CD8-positive, alpha-beta memory T cell (primary cell): Measurements from ENCODE around the gene AFDN. TPM values are rescaled to one million over a fixed set of nuclear protein-coding genes. Genes with fewer than 3 reads are reported as not detected.

Experiments used
- CTCF ChIA-PET: fragments of 350-600 bp; sonication (Branson Sonifier 250); formaldehyde crosslinking; loops from one replicate; lab custom pipeline; 2021; ENCODE audit warnings: antibody characterized with exemption; lab: Charles Lee
- POLR2A ChIA-PET: fragments of 350-600 bp; sonication (Branson Sonifier 250); formaldehyde crosslinking; loops from one replicate; lab custom pipeline; 2021; ENCODE audit warnings: antibody characterized with exemption; lab: Charles Lee
- DNase-seq, 5 donors: peaks; one replicate each; pipeline versions ENCODE4 v3.0.0 to v3.0.0-alpha.2; 2020 to 2022; ENCODE audit warnings: mixed read lengths in 1 of 5
- H3K27ac ChIP-seq: one replicate; pipeline ENCODE4 v1.7.0; 2013; ENCODE audit warnings: low read depth, mild to moderate bottlenecking, low read length, moderate library complexity
- H3K27me3 ChIP-seq: 2 replicates; pipeline ENCODE4 v1.7.0; 2013; ENCODE audit warnings: low read length, mild to moderate bottlenecking; ENCODE audit not compliant: insufficient read depth, poor library complexity, severe bottlenecking
- H3K36me3 ChIP-seq: 2 replicates; pipeline ENCODE4 v1.7.0; 2013; ENCODE audit warnings: mild to moderate bottlenecking, low read length, moderate library complexity; ENCODE audit not compliant: insufficient read depth
- H3K4me1 ChIP-seq: 2 replicates; pipeline ENCODE4 v1.7.0; 2013; ENCODE audit warnings: mild to moderate bottlenecking, low read length, moderate library complexity; ENCODE audit not compliant: insufficient read depth
- H3K4me3 ChIP-seq: 2 replicates; pipeline ENCODE4 v1.7.0; 2013; ENCODE audit warnings: mild to moderate bottlenecking, low read length
- H3K9me3 ChIP-seq: 2 replicates; pipeline ENCODE4 v1.7.0; 2013; ENCODE audit warnings: mild to moderate bottlenecking, low read length
- H3K27ac Mint-ChIP-seq, 8 donors: one replicate each; pipeline ENCODE4 v1.8.0; 2020 to 2021; ENCODE audit warnings: mixed read lengths in 8 of 8, mild to moderate bottlenecking in 6 of 8, inconsistent platforms in 3 of 8, moderate library complexity in 3 of 8
- H3K27me3 Mint-ChIP-seq, 2 donors: one replicate each; pipeline ENCODE4 v1.8.0; 2020 to 2021; ENCODE audit warnings: mixed read lengths in 2 of 2, mild to moderate bottlenecking in 1 of 2, moderate library complexity in 1 of 2
- H3K36me3 Mint-ChIP-seq, 3 donors: one replicate each; pipeline ENCODE4 v1.8.0; 2020 to 2021; ENCODE audit warnings: mixed read lengths in 3 of 3, inconsistent platforms in 1 of 3, mild to moderate bottlenecking in 1 of 3
- H3K4me1 Mint-ChIP-seq, 3 donors: one replicate each; pipeline ENCODE4 v1.8.0; 2020 to 2021; ENCODE audit warnings: mixed read lengths in 3 of 3, inconsistent platforms in 1 of 3, mild to moderate bottlenecking in 1 of 3
- H3K4me3 Mint-ChIP-seq, 7 donors: one replicate each; pipeline ENCODE4 v1.8.0; 2020 to 2021; ENCODE audit warnings: mixed read lengths in 7 of 7, mild to moderate bottlenecking in 6 of 7, moderate library complexity in 4 of 7, inconsistent platforms in 2 of 7
- H3K9me3 Mint-ChIP-seq, 5 donors: one replicate each; pipeline ENCODE4 v1.8.0; 2020 to 2022; ENCODE audit warnings: mixed read lengths in 5 of 5, mild to moderate bottlenecking in 3 of 5, moderate library complexity in 2 of 5, inconsistent platforms in 1 of 5
- polyA plus RNA-seq: library from polyadenylated mRNA; unstranded; fragments of 300-500 nt; fragmentation: Illumina TruSeq; gene quantifications from one replicate; pipeline ENCODE4 v1.2.3, GENCODE V29; 2021
- total RNA-seq, 2 experiments: library from RNA; stranded (reverse); gene quantifications; one replicate each; pipeline ENCODE4 v1.2.3, GENCODE V29; 2021

The AFDN gene
- total RNA-seq, result 10 to 100 TPM; 19.0 to 21.3 TPM
- polyA plus RNA-seq, result 3.5 TPM

- CTCF ChIA-PET, result no interaction called here
- Mint-ChIP-seq H3K4me1 (peaks cover 16 to 30% (median 28%) of the 10 kb centered on the region in 3 donors), H3K27me3 (peaks cover 60 to 71% of the 10 kb centered on the region in 2 donors), H3K36me3 (peaks cover 0 to 5% (median 0%) of the 10 kb centered on the region in 3 donors), H3K27ac (peak within 1 kb of the TSS; percentile 32 to 84 (median 60)), H3K9me3 (peaks cover 0 to 15% (median 5%) of the 10 kb centered on the region in 5 donors), H3K4me3 (peak within 1 kb of the TSS; percentile 79 to 93 (median 87))
- H3K36me3 ChIP-seq, result no peaks in the 10 kb centered on the region
- H3K4me3 ChIP-seq, result peak within 1 kb of the TSS; percentile 71
- H3K27me3 ChIP-seq, result peaks cover 18% of the 10 kb centered on the region
- no peaks in the 10 kb centered on the region for H3K9me3 ChIP-seq
- peak within 1 kb of the TSS; percentile 54 for H3K27ac ChIP-seq
- POLR2A ChIA-PET, result no interaction called here
- DNase-seq, result no peak
- peaks cover 17% of the 10 kb centered on the region for H3K4me1 ChIP-seq
These were observed at the start of gene AFDN for GRCh38 chr6:167826896-167827582. AFDN (plus strand) TSS chr6:167826911; CDS start chr6:167827133, 222 bp downstream.

GRCh38 chr6:167778497-167779128 is 48.1 kb upstream of the AFDN start:
- no peaks in the 10 kb centered on the region for H3K36me3 Mint-ChIP-seq
- no peaks in the 10 kb centered on the region for H3K9me3 Mint-ChIP-seq
- H3K9me3 ChIP-seq, result no peaks in the 10 kb centered on the region
- POLR2A ChIA-PET, result no interaction called here
- H3K27me3 Mint-ChIP-seq, result peaks cover 2 to 7% of the 10 kb centered on the region in 2 donors
- H3K4me3 ChIP-seq, result no peak overlapping the region
- H3K4me1 ChIP-seq, result no peaks in the 10 kb centered on the region
- H3K27ac ChIP-seq, result no peak overlapping the region
- no peaks in the 10 kb centered on the region for H3K4me1 Mint-ChIP-seq
- CTCF ChIA-PET, result no interaction called here
- no peak overlapping the region for H3K4me3 Mint-ChIP-seq
- H3K36me3 ChIP-seq, result no peaks in the 10 kb centered on the region
- no peaks in the 10 kb centered on the region for H3K27me3 ChIP-seq
- no peak for DNase-seq
- H3K27ac Mint-ChIP-seq, result no peak overlapping the region

GRCh38 chr6:167779129-167779992 is 47.4 kb upstream of the AFDN start:
- Mint-ChIP-seq H3K36me3 (no peaks in the 10 kb centered on the region), H3K4me3 (no peak overlapping the region), H3K27me3 (peaks cover 2 to 7% of the 10 kb centered on the region in 2 donors), H3K27ac (no peak overlapping the region), H3K9me3 (no peaks in the 10 kb centered on the region), H3K4me1 (no peaks in the 10 kb centered on the region)
- DNase-seq, result no peak
- POLR2A ChIA-PET, result no interaction called here
- Histone ChIP-seq H3K27me3 (no peaks in the 10 kb centered on the region), H3K9me3 (no peaks in the 10 kb centered on the region), H3K36me3 (no peaks in the 10 kb centered on the region), H3K4me1 (no peaks in the 10 kb centered on the region), H3K27ac (no peak overlapping the region), H3K4me3 (no peak overlapping the region)
- CTCF ChIA-PET, result no interaction called here

- no peaks in the 10 kb centered on the region for H3K36me3 Mint-ChIP-seq
- H3K9me3 Mint-ChIP-seq, result no peaks in the 10 kb centered on the region
- no peak overlapping the region for H3K4me3 Mint-ChIP-seq
- Histone ChIP-seq H3K9me3 (no peaks in the 10 kb centered on the region), H3K36me3 (no peaks in the 10 kb centered on the region), H3K27me3 (no peaks in the 10 kb centered on the region), H3K4me1 (no peaks in the 10 kb centered on the region), H3K4me3 (no peak overlapping the region), H3K27ac (no peak overlapping the region)
- no peak overlapping the region for H3K27ac Mint-ChIP-seq
- DNase-seq, result no peak
- POLR2A ChIA-PET, result no interaction called here
- peaks cover 2 to 7% of the 10 kb centered on the region in 2 donors for H3K27me3 Mint-ChIP-seq
- CTCF ChIA-PET, result no interaction called here
- H3K4me1 Mint-ChIP-seq, result no peaks in the 10 kb centered on the region
These were observed 46.6 kb upstream of the AFDN start for GRCh38 chr6:167779993-167780655.

GRCh38 chr6:167781066-167781767 is 45.5 kb upstream of the AFDN start:
- H3K4me1 Mint-ChIP-seq, result no peaks in the 10 kb centered on the region
- H3K27me3 ChIP-seq, result no peaks in the 10 kb centered on the region
- no peak for DNase-seq
- no peak overlapping the region for H3K27ac Mint-ChIP-seq
- no peak overlapping the region for H3K27ac ChIP-seq
- no peak overlapping the region for H3K4me3 Mint-ChIP-seq
- H3K4me3 ChIP-seq, result no peak overlapping the region
- H3K36me3 ChIP-seq, result no peaks in the 10 kb centered on the region
- ChIA-PET POLR2A (no interaction called here), CTCF (no interaction called here)
- H3K27me3 Mint-ChIP-seq, result peaks cover 4% of the 10 kb centered on the region in 2 donors
- no peaks in the 10 kb centered on the region for H3K9me3 ChIP-seq
- H3K4me1 ChIP-seq, result no peaks in the 10 kb centered on the region
- no peaks in the 10 kb centered on the region for H3K36me3 Mint-ChIP-seq
- H3K9me3 Mint-ChIP-seq, result no peaks in the 10 kb centered on the region

- Histone ChIP-seq H3K27me3 (no peaks in the 10 kb centered on the region), H3K4me1 (no peaks in the 10 kb centered on the region), H3K9me3 (no peaks in the 10 kb centered on the region), H3K27ac (no peak overlapping the region), H3K4me3 (no peak overlapping the region), H3K36me3 (no peaks in the 10 kb centered on the region)
- Mint-ChIP-seq H3K9me3 (no peaks in the 10 kb centered on the region), H3K27ac (no peak overlapping the region), H3K27me3 (peaks cover 4% of the 10 kb centered on the region in 2 donors), H3K4me3 (no peak overlapping the region), H3K4me1 (no peaks in the 10 kb centered on the region), H3K36me3 (no peaks in the 10 kb centered on the region)
- ChIA-PET CTCF (no interaction called here), POLR2A (no interaction called here)
- no peak for DNase-seq
These were observed 44.8 kb upstream of the AFDN start for GRCh38 chr6:167781868-167782267.

GRCh38 chr6:167782698-167783517 is 43.8 kb upstream of the AFDN start:
- Histone ChIP-seq H3K36me3 (no peaks in the 10 kb centered on the region), H3K4me1 (no peaks in the 10 kb centered on the region), H3K4me3 (no peak overlapping the region), H3K27ac (no peak overlapping the region), H3K9me3 (no peaks in the 10 kb centered on the region), H3K27me3 (no peaks in the 10 kb centered on the region)
- H3K4me1 Mint-ChIP-seq, result no peaks in the 10 kb centered on the region
- no peak for DNase-seq
- H3K27ac Mint-ChIP-seq, result no peak overlapping the region
- H3K4me3 Mint-ChIP-seq, result no peak overlapping the region
- H3K27me3 Mint-ChIP-seq, result peaks cover 0 to 4% of the 10 kb centered on the region in 2 donors
- H3K36me3 Mint-ChIP-seq, result no peaks in the 10 kb centered on the region
- H3K9me3 Mint-ChIP-seq, result no peaks in the 10 kb centered on the region
- CTCF ChIA-PET, result no interaction called here
- POLR2A ChIA-PET, result no interaction called here
